HG02938 (cell line): Measurements from ENCODE around the gene TTC33.

Experiments
- ATAC-seq: cut with Tn5 transposase; IDR thresholded peaks from one replicate; pipeline ENCODE4 v1.9.1; 2021; ENCODE audit warnings: mild to moderate bottlenecking, moderate library complexity; ENCODE audit not compliant: unreplicated experiment

Gene TTC33

DNA sequence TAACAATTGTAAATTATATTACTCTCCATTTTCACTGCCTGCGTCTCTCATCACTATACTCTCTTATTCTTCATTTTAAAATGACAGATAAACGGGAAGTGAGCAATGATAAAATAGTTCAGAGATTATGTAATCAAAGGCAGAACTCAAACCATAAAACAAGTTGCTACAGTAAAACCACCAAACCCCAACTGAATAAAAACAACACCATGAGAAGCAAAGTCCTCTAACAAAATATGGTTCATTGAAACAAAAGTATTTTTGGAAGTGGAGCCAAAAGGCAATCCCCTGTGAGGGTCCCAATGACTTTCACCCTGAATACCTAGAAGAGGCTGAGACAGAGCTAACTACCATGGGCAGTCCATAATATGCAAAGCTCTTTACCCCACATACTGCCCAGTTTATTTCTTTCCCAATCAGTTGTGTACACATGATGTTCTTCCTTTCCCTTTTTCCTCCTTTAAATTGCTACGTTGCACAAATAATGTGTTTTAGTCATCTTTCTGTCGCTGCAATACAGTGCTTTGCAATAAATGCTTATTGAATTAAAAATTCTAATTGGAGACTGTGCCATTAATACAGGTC, 140.1 kb downstream of the TTC33 start:
- no peak for ATAC-seq

DNA sequence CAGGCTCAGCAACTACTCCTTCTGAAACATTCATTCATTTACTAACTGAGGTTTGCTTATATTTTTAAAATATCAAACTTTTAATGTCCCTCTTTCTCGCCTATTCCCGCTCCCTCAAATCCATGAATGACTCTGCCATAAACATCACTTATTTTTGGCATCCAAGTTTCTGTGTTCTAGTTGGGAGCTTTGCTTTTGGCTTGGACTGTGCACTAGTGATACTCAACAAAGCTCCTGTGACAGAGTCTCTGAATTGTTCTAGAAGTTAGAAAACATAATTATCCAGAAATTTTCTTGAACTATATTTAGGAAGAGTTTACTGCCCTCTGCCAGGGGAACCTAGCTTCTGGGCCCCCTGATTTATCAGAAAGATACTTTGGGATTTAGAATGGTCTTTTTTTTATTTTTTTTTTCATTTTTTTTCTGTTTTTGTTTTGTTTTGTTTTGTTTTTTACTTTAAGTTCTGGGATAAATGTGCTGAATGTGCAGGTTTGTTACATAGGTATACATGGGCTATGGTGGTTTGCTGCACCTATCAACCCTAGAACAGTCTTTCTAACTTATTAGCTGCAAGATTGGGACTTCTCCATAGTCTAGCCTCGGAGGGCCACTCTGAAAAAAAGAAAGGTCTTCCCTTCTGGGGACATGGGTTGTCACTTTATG, 140.7 kb downstream of the TTC33 start:
- ATAC-seq = no peak

DNA sequence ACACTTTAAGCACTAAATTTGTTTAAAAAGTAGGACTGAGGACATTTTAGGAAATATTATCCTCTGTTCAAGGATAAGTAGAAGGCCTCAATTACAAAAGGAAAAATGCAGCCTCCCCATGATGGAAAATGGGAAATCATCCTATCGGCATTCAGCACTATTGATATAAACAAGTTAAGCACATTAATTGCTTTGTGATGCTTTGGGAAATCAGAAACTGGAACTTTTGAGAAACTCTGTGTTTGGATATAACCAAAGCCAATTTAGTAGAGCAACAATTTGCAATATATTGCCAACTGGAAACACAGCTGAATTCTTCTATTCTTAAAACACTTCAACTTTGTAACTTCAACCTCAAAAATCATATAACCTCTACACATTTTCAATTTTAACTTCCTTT, 141.3 kb downstream of the TTC33 start:
- ATAC-seq = no peak

DNA sequence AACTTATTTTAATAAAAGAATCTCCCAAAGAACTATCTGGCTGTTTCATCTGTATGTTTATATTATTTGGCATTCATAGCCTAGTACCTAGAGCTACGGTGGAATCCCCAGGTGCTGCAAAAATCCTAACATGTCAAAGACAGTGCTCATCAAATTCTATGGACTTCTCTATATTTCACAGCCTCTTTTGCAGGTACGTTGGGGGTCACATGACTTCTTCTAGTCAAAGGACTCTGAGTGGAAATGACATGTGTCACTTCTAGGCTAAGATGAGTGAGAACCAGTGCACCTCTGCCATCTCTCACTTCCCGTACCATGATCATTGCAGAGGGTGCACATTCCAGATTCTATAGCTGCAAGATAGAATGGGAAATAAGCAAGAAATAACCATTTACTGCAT, 148.6 kb downstream of the TTC33 start:
- no peak for ATAC-seq

DNA sequence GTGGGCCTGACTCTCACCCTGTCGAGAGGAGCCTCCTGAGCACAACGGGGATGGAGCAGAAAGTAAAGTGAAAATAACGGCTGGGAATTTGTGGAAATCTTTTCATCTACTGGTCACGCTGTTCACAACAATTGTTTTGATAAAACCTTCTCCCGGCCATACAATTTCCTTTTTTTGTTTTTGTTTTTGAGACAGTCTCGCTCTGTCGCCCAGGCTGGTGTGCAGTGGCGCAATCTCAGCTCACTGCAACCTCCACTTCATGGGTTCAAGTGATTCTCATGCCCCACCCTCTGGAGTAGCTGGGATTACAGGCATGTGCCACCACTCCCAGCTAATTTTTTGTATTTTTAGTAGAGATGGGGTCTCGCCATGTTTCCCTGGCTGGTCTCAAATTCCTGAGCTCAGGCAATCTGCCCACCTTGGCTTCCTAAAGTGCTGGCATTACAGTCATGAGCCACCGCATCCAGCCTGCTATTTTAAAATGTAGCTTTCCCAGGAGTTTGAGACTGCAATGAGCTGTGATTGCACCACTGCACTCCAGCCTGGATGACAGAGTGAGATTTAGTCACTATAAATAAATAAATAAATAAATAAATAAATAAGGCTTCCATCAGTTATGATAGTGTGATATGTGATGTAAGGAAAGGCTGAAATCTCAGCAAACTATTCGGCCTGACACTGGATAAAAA, 149.5 kb downstream of the TTC33 start:
- no peak for ATAC-seq

DNA sequence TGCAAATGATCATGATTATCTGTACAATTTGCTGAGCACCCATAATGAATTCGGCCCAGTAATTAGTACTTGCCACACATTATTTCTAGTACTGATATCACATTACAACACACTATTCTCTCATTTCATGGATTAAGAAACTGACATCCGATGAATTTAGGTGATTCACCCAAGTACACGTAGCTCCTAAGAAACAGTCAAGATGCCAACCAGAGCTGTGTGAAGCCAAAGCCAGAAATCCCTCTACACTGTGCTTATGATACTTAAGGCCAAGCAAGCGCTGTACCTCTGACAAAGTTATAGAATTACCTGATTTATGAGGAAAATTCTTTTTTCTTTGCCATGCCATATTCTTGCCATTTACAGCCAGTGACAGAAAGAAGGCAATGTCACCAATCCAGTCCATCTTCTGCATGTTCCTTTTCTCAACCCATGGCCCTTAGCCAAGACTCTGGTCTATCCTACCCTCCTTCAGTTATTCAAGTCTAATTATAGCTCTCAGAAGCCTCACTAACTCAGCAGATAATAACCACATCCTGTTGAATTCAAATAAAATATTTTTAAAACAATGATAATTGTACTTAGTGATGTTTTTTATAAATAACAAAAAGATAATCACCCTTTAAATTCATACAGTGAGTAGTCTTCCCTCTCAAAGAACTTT, 150.3 kb downstream of the TTC33 start:
- no peak for ATAC-seq

DNA sequence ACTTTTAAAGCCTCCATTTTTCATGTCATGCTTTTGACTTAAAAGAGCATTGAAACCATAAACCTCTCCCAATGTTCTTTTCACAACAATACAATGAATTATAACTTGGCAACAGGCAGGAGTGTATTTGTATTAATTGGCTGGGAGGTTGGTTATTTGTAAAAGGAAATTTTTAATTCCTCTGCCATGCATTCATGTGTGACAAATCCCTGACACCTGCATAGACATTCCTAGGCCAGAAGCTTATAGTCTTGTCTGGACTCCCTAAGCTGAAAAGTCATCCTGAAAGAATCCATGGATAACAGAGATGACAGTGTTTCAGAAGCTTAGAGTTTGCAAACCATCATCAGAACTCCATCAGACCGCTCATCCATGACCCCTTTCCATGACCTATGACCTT, 152.4 kb downstream of the TTC33 start:
- ATAC-seq = no peak

DNA sequence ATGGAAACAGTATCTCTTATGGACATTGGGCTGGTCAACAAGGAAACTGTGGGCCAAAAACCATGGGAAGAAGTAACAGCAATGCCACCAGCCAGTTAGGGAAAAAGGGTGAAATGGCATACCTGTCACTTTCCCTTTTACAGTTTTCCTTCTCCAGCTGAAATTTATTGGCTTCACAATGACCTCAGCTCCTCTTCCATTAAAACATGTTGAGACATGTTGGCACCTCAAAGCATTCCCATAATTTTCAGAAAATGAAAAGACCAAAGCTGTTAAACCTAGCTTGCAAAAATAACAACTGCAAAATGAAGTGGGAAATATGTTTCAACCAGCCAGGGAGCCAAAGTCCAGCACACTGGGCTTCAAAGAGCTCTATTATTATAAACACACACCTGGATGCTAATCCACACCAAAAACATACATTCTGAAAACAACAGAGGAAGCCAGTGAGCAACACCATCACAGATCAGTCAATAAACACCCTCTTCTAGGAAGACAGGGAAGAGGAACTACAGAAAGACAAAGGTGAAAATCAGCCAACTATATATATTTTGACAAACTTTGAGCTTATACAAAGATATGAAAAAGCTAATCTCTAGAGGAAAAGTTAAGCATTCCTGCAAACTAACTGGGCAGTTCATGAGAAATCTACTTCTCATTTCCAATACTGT, 154.4 kb downstream of the TTC33 start:
- no peak for ATAC-seq

DNA sequence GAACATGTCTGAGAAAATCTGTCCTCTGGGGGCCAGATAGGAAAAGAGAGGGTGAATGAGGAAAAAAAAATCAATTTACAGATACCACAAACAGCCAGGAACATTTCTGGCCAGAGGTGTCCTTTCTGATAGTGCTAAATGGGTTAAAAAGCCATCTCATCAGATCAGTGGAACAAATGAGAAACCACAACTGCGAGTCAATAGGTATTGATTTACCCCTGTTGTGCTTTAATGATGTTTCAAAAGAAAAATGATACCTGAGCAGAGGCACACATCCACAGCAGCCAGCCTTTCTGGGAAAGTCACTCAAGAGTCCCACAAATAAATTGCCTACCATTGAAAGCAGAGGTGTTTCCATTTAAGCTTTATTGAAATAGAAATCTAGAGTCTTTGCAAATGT, 155.4 kb downstream of the TTC33 start:
- no peak for ATAC-seq

DNA sequence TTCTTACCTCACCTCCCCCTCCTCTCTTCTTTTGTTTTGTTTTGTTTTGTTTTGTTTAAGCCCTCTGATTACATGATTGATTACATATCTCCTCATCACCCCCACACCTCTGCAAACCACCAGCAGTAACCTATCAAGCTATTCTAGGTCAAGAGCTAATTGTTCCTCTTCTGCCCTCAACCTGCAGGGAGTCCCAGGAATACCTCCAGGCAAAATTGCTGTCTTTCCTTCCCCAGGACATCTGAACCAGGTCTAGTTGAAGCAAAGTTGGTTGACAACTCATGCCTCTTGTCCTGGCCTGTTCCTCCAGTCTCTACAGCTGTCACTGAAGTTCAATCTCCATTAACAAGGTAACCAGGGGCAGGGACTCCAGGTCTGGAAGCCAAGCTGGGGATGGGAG, 156.1 kb downstream of the TTC33 start:
- no peak for ATAC-seq

DNA sequence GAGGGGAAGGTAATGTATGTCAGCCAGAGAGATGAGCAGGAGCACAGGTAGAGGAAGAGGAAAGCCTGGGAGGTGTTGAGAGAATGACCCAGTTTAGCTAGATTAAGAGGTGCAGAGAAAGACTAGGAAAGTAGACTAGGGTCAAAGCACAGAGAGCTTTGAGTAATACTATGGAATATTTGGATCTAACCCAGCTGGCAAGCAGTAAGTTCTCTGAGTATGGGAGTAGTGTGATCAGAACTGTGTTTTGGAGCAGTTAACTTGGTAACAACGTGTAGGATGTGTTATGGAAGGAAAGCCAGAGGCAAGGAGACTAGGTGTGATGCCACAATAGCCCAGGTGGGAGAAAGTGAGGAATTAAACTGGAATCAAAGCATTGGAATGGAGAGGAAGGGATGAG, 160.9 kb downstream of the TTC33 start:
- ATAC-seq = no peak

DNA sequence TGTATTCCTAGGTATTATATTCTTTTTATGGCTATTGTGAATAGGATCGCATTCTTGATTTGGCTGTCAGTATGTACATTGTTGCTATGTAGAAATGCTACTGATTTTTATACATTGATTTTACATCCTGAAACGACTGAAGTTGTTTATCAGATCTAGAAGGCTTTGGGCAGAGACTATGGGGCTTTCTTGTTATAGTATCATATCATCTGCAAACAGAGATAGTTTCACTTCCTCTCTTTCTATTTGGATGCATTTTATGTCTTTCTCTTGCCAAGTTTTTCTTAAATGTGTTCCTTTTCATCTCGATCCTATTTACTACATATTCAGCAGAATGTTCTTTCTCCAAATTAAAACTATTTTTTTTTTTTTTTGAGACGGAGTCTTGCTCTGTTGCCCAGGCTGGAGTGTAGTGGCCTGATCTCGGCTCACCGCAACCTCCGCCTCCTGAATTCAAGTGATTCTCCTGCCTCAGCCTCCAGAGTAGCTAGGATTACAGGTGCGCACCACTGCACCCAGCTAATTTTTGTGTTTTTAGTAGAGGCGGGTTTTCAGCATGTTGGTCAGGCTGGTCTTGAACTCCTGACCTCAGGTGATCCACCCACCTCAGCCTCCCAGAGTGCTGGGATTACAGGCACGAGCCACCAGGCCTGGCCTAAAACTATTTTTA, 163.9 kb downstream of the TTC33 start:
- ATAC-seq = peak; percentile 95

DNA sequence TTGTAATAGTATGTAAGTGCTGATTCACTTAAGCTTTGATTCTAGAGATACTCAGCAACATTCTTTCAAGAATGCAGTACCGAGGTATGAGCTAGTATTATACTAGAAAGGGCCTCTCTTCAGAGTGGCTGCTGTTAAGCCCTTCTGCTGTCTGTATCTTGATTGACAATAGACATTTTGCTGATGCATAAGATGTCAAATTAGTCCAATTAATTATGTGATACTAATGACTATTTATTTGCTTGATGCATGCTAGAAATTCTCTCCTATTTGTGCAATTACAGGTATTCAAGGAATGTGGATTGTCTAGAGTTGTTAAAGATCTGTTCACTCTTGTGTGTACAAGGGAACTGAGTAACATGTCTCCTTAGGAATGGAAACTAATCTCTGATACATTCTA, 168.4 kb downstream of the TTC33 start:
- no peak for ATAC-seq

DNA sequence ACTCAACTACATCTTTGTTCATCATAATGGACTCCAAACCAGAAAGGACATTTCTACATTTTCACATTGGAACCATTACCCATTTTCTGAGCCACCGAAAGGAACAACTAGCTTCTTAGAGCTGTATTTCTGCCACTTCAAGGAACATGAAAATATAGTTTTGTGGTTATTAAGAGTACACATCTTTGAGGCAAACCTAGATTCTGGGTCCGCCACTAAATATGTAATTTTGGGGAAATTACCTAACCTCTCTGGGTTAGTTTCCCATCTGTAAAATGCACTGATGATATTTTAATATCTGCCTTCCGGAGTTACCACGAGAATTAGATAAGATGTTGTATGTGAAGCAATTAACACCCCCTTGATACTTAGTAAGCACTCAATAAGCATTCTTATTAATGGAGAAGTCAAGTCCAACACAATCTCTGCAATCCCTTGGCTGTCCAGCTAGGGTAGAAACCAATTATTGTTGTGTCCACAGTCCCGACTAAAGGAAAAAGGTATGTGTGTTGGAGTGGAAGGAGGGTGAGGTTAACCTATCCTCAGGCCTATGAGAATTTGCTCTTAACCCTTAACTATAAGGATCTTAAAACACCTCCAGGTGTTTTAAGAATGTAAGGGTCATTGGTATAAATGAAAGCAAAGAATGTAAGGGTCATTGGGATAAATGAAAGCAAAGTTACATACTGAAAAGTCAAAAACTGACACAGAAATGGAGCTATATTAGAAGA, 170.1 kb downstream of the TTC33 start:
- ATAC-seq = no peak

DNA sequence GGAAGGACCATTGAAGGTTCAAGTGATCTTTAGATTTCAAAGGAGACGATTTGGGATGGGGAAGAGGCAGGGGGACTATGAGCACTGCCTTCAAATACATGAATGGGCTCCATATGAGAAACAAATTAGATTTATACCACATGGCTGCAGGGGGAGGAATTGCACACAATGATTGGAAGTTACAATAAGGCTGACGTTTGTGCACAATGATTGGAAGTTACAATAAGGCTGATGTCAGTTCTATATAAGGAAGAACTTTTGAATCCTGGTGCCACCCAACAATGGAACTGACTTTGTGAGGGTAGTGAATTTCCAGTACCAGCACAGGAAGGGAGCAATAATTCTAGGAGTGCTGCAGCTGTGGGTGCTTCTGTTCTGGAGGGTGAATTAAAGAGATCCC, 171.7 kb downstream of the TTC33 start:
- ATAC-seq = no peak

DNA sequence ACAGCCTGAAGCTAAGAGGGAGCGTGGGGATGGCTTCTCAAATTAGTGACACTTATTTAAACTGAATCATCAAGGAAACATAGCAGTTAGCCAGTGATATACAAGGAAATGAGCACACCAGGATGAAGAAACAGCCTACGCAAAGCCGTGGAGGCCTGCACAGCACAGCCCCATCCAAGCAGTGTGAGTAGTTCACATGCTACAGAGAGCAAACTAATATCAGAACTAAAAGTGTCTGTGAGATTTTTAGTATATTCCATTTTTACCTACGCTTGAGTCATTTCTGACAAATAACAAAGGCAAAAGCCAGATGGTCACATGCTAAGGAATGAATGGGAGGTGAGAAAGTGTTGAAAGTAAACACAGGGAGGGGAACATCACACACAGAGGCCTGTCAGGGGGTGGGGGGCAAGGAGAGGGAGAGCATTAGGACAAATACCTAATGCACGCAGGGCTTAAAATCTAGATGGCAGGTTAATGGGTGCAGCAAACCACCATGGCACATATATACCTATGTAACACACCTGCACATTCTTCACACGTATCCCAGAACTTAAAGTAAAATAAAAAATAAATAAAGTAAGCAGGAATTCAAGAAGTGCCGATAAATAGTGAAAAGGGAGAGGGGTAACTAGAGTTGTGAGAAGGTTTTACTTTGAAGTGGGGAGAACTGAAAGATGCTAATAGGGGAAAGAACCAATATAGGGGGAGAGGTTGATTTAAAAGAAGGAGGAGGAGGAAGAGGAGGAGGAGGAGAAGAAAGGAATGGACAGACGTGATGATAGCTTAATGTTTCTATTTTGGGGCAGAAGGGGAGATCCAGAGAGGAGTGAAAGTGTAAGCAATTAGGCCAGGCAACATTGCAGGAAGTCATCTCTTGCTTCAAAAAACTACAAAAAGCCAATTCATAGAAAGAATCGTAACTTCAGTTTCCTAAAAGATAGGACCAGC, 177.0 kb downstream of the TTC33 start:
- ATAC-seq = peak; percentile 94

DNA sequence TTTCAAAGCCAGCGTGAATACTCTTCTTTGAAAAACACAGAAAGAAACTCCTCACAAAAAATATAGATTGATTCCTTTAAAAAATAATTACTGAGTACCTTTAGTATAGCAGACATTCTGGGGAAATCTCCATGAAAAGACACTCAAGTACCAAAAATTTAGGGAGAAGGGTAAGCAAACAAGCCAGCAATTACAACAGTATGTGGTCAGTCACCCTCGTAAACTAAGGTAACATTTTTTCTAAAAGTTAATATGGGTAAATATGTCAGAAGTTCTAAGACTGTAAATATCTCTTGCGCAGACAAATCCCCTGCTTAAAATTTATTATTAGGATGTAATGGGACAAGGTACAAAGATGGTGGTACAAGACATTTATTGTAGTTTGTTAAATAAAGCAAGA, 178.0 kb downstream of the TTC33 start:
- ATAC-seq = no peak

DNA sequence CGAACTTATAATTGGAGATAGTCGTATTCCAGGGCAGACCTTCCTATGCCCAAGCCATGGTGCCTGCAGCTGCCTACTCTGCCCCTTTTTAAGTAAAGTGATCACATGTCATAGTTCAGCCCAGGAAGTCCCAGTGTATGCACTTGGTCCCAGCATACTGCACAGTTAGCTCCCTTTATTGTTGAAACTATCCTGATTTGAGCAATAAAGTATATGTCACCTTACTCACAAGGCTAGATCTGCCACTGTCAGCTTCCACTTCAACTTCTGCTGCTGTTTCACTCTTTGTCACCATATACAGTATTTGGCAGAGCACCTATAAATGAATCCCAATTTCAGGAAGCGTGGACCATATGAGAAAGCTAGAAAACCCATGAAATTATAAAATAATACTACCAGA, 179.8 kb downstream of the TTC33 start:
- ATAC-seq = no peak

DNA sequence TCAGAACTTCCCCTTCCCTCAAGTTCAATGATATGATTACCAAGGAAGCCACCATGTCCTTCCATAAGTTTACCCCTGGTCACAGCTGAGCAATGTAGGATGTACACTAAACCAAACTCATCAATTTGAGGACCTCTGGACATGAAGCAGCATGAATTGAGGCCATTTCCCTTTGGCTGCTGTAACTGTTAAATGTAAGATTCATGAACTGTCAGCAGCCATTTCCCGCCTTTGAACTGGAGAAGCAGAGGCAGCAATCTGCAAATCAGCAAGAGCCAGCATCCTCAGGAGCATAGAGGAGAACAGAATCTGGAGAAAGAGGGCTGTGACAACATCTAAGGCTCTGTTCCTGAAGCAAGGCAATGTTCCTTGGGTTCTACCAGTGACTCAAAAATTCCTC, 180.3 kb downstream of the TTC33 start:
- no peak for ATAC-seq
